ENCODE measurements around the gene PUS10.
"Not testable (repeated sequence)": the region's sequence is repeated elsewhere in the genome, so short reads cannot be mapped to it uniquely, and the experiment has no call there.

The PUS10 gene

DNA sequence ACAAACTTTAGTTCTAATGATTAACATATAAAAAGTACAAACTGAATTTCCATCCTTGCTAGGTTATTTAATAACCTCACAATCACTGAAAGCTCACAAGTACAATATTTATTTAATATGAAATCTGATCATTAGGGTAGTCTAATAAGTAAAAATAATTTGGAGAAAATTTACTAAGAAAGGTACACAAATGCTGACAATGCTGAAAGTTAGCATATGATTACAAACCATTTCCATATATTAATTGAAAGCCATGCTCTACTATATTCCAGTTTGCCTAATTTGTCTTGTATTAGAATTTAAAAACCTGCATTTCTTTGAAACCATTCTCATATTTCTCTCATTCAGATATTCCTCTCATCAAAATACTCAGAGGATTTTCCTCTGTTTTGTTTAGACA is 8.7 kb downstream of the PUS10 start:
- FAIRE-seq = no peak

DNA sequence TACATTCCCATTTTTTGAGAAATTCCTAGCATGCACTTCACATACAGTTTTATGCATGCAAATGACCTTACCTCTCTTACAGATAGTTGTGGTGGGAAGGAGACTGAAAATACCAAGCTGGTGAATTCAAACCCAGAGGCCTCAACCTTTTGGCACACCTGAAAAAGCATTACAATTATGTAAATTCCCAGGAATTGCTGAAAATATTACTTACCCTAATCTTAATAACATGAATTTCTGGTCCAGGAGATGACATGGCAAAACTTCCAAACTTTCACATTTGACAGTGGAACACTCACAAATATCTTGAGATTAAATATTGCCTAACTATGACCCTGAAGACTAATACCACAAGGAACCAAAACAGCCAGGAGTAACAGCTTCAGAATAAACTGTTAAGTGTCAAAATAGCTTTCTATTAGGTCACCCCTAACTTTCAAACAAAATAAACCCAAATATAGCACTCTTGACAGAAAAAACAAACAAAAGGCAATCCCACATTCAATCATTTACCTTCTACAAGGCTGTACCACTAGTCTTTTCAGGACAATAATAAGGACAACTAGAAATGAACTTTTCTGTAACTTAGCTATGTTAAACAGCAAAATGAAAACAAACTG is 11.5 kb downstream of the PUS10 start:
- FAIRE-seq = no peak

DNA sequence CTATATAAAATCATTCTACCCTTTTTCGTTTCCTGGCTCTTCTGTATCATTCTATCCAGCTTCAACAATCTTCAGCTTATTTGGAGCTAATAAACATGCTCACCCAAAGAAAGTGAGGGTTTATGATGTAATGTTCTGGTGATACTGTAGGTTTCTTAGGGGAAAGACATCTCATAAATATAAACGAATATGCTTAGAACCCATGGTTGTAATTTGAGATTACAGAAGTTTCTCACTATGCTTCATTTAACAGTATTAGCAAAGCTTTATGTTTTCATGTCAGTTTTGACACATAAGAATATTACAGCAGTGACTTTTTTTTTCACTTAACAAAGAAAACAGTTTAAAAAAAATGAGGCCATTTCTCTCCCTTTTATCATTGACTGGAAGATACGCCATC is 12.3 kb downstream of the PUS10 start:
- FAIRE-seq = no peak

DNA sequence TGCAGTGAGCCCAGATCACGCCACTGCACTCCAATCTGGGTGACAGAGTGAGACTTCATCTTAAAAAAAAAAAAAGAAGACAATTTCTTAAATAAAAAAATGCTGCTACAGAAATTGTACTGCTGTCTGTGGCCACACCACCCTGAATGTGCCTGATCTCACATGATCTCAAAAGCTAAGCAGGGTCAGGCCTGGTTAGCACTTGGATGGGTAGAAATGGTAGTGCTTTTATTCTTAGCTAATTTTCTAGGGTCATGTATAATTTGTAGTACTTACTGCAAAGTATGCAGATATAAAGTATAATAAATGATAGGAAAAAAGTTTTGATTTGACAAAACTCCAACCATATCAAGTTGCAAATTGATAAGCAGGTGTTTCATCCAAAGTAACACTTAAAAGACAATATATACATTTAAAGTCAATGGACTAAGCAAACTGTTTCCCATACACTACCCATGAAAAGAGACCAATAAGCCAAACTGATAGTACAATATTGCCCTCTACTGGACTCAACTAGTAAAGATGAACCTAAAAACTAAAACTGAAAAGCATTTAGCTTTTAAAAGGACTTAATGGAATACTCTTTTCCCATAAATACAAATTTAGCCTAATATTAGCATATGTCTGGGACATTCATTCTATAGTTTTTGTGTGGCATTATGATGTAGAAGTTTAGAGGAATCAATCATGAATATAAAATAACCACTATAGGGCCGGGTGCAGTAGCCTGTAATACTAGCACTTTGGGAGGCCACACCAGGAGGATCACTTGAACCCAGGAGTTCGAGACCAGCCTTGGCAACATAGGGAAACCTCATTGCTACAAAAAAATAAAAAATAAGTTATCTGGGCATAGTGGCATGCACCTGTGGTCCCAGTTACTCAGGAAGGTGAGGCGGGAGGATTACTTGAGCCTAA is 19.2 kb downstream of the PUS10 start:
- FAIRE-seq = peak; percentile 98

DNA sequence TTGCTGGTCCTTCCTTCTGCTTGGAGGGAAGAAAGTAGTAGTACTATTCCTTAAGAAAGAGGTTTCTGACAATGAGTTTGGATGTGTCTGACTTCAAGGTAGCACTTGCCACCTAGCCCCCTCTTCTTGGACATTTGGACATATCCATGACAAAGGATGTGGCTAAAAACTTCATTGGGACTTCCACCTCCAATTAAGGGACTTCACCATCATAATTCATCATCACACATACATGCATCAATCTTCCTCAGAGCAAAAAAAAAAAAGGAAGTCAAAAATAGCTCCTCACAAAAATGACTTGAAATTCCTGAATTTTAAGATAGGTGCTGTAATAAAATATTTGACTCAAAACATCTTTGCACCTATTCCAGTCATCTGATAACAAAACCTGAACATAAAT is 23.9 kb downstream of the PUS10 start:
- no peak for FAIRE-seq

DNA sequence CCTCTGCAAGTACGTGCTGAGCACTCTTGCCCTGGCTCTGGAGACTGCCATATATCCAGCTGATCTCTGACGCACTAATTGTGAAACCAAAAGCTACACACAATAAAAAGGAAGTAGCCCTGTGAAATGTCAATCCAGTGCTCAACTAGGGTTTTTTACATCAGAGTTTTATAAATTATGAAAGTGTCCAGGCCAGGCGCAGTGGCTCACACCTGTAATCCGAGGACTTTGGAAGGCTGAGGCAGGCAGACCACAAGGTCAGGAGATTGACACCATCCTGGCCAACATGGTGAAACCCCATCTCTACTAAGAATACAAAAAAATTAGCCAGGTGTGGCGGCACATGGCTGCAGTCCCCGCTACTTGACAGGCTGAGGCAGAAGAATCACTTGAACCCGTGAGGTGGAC is 25.1 kb downstream of the PUS10 start:
- no peak for FAIRE-seq

DNA sequence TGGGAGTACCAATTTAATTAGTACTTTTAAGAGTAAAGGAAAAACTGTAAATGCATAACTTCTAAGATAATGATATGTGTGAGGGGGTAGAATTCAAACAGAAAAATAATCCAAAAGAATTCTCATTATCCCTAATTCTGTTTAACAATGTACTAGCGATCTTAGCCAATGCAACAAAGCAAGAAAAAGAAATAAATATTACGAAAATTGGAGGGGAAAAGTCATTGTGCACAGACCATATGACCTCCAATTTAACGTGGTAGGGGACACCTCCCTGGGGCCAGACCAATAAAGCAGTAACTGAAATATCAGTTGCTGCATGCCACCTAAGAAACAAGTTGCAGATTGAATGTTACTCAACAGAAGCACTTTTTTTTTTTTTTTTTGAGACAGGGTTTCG is 26.4 kb downstream of the PUS10 start:
- no peak for FAIRE-seq

DNA sequence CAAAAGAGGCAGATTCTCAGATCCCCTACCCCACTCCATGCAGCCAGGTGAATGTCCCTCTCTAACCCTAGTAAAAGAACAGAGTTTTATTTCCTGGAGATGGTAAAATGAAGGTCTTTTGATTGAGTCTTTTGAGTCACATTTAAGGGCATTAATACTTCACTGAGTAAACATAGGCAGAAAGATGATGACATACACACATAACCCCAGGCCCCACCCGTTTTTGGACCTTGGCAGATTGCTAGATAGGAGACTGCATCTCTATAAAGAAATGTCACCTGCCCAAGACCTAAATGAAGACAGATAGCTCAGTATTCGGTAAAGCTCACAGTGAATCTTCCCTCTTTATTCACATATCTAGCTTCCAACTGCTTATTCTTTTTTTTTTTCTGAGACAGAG is 28.8 kb downstream of the PUS10 start:
- no peak for FAIRE-seq

DNA sequence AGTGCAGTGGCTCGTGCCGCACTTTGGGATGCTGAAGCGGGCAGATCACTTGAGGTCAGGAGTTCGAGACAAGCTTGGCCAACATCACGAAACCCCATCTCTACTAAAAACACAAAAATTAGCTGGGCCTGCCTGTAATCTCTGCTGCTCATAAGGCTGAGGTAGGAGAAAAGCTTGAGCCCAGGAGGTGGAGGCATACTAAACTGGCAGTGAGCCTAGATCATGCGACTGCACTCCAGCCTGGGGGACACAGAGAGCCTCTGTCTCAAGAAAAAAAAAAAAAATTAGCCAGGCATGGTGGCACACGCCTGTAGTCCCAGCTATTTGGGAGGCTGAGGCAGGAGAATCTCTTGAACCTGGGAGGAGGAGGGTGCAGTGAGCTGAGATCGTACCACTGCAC is 30.4 kb downstream of the PUS10 start:
- FAIRE-seq = not testable (repeated sequence)

DNA sequence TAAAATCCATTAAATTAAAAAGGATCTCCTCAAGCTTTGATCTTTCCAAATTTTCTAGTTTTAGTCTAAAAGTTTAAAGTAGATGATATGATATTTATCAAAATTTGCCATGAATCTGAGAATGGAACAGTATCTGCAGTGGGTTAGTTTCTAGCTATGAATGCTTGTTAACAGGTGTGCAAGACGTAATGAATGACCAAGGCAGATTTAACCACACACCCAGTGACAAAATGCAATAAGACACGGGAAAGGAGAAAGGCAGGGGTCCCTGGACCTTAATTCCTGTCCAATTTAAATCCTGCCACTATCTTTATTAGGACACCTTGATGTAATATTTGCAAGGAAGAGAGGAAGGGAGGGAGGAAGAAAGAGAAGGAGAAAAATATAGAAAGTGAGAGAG is 31.0 kb downstream of the PUS10 start:
- FAIRE-seq = no peak

DNA sequence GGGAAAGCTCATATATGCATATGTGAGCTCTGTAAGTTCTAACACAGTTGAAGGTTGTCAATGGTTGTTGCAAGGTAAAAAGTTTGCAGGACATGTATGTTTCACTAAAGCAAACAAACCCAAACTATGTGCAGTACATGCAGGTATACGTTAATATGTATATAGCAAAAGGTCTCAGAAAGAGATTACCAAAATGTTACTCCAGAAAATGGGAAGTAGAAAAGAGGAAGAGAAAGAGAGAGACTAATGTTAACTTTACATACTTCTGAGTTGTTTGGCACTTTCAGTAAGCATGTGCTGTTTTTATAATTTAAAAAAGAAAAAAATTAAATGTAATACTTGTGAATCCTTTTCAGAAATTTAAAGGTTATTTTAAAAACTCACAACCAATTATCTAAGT is 33.3 kb downstream of the PUS10 start:
- FAIRE-seq = no peak

DNA sequence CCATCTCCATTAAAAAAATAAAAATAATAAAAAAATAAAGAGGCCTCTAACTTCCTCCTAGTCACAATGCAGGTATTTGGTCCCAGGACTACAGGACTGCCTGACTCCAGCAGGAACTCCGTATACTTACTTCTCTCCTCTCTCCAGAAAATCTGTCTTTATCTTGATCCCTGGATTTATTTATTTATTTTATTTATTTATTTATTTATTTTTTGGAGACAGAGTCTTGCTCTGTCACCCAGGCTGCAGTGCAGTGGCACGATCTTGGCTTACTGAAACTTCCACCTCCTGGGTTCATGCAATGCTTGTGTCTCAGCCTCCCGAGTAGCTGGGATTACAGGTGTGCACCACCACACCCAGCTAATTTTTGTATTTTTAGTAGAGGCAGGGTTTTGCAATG is 36.0 kb downstream of the PUS10 start:
- FAIRE-seq = not testable (repeated sequence)

DNA sequence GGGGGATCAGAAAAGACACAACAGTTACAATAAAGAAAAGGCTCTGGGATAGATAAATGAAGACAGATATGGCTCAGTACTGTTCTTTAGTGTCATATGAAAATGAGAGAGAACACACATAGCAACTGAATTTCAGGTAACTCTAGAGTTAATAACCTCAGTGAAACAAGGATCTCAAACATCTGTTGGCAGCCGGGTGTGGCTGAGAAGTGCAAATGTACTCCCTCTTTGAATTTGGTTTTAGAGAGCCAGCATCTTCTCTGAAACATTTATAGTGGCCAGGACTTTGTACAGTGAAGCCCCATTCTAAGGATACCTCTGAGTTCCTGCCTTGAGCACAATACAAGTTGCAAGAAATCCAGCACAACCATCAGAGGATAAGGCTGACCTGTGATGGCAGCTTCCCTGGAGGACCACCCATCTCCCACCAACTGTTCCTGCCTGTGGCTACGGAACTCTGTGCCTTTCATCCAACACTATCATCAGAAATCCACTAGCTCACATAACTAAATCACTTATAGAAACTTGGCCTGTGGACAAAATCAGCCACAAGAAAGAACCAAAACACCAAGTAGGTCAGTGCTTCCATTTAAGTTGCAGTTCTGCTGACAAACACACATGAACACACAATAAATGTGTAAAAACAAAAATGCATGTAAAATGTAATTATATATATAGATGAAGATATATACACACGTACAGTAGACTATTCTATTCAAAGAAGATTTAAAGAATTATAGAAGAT is 37.8 kb downstream of the PUS10 start:
- no peak for FAIRE-seq

DNA sequence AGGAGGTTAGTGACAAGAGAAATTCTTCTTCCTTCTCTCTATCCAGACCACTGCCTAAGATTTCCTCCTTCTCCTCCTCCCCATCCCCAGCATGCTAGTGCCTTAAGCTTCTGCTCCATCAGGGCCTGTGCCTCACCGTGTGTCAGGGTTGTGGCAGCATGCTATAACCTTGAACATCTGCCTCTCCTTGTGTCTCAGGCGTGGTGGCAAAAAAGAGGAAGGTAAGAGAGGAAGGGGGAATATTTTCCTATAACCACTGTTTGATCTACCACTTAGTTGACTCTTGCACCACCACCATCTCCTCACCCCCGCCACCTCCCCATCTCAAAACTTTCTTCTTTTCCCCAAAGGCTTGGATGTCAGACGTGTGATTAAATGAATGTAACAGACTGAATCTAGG is 38.8 kb downstream of the PUS10 start:
- FAIRE-seq = no peak

DNA sequence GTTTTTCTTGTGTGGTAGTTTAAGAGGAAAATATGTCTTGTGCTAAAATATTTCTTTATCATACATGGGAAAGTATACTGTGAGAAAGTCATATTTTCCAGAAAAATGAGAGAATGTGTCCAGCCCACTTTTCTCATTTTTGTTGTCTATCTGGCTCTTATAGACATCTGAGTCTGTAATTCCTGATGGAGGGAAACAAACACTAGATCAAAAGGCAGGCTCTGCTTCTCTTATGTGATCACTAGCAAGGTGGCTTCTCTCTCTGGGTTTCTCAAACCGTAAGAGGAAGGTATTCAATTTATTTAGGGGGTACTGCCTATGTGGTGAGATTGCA is 40.5 kb downstream of the PUS10 start:
- no peak for FAIRE-seq

DNA sequence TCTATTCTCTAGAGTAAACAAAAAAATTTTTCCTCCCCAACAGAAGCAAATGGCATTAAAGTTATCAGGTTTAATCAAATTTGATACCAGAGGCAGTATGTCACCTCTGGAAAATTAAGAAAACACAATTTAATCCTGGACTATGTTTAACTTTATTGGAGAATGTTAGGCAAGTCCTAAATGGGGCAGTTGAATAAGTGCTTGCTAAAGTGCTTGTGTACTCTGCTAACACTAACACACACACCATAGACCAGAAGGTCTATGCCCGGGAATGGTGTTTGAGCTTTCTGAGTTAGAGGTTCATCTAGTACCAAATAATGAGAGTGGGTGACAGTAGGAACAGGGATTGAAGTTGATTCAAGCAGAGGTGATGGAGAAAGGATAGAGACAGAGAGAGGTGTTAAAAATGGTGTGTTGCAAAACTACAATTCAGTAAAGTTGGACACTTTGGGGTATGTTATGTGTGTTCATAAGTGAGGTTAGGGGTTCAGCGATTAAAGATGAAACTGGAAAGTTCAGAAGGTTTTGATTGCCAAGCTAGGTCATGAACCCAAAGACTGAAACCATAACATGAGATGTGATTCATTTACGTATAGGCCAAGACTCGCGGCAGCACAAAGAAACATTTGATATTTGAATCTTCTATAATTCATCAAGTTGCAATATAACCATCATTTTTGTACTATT is 41.0 kb downstream of the PUS10 start:
- FAIRE-seq = no peak

DNA sequence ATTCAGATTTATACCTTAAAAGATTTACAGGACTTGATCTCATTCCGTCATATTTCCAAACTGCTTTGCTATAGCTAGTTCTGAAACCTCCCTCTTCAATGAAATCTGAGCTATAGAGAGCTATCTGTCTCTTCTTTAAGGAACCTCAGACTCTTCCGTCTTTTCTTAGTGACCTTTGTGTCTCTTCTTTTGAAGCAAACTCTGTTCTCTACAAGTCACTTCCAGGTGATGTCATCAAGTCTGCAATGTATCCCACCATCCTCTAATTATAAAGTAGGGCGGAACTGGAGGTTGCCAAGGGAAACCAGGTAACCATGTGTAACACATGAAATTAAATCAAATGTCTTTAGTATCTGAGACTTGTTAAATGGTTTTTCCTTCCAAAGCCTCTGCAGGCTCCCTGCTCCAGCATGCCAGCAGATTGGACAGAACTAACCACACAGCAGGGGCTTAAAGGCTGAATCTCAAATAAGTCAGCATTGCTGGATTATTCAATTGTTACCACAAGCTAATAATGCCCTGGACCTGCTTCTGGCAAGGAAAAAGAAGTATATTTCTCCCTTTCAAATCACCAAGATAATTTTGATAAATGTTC is 41.7 kb downstream of the PUS10 start:
- FAIRE-seq = no peak

DNA sequence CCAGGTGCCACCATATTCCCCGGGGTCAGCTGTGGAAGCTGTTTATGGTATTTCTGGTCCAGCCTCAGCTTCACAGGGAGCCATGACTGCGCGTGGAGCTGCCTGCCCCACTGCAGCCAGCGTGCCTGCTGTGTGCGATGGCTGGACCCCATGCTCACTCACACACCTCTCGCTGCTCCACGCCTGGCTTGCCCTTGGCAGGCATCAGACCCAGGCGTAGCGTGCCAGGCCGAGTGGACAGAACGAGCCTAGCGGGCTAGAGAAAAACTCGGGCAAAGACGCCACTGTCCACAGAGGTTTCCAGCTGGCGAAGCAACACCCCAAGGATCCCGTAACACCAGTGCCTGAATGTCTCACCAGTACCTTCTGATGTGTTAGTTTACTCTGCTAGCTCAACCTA is 43.4 kb downstream of the PUS10 start:
- no peak for FAIRE-seq

DNA sequence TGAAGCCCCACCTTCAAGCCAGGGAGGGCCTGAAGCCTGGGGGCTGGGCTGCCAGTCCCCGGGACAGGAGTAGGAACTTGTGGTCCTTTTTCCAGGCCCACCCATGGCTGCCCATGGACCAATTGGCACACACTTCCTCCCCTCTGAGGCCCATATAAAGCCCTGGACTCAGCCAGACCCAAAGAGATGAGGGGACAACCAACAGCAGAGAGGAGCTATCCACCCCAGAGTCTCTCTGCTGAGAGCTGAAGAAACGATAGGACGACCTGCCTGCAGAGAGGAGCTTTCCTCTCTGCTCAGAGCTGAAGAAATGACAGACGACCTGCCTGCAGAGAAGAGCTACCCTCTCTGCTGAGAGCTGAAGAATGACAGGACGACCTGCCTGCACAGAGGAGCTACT is 44.4 kb downstream of the PUS10 start:
- no peak for FAIRE-seq

DNA sequence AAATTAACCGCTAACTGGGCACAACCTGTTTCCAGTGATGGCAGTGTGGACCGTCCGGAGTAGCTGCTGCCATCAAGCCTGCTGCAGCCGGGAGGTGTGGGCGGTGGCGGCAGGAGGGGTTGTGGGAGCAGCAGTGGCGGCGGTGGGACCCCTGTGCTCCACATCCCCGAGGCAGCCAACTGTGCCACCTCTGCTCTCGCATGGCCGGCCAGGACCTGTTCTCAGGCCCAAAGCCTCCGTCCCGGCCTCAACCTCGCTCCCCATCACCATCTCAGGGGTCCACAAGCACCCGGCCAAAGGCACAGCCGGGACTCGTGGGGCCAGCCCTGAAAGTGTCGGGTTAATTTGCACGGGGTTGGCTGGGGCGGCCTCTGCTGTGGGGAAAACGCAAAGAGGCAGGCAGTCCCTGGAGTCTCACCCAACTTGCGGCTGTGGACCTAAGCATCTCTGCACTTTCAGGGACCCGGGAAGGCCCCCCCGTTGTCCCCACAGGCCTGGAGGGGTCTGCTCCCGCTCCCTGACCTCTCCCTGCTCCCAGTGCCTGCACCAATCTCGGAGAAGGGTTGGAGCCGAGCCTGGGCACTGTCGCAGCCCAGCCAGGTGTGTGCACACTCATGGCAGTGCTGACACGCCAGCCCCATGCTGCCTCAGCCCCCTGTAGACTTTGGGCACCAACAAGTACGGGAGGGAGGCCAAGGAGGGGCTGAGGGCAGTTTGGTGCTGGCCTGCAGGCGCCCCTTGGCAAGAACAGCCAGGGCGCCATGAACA is 45.0 kb downstream of the PUS10 start:
- no peak for FAIRE-seq

DNA sequence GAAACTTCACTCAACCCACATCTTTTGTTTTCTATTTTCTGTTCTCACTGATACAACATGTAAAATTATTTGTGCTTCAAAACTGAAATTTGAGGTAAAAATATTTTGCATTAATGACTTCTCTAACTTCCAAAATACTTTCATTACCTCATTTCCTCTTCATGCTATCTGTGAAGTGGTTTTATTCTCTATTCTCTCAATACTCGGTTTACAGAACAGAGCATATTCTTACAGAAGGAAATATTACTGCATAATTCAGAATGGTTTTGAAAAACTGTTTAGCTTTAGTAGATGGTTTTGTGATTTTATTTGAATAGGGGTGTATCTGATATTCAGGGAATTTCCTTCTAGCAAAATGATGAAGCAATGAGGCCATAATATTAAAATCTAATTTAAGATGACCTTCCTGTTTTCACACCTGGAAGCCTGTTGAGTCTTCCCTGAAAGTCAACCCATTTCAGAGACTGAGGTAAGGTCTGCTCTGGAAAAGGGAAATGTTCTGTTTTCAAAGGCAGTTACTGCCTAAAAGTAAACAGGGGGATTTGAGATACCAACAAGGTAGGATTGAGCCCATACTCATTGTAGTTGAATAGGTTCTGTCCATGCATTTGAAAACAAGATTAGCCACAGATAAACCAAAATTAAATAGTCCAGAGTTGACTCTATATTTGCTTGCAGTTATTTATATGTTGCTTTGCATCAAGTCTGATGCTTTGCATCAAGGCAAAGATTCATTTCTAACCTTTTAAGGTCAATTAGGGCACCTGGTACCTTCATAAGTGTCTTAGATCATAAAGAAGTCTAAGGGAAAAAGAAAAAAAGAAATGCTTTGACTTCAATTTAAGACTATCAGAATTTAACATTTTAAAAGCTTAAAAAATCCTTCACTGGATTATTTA is 51.3 kb downstream of the PUS10 start:
- no peak for FAIRE-seq

All from A204.1 (cell line).